B cell (primary cell): ENCODE data around the gene TNFAIP2. TPM values are rescaled to one million over a fixed set of nuclear protein-coding genes. Genes with fewer than 3 reads are reported as not detected.

Experiments used
- ATAC-seq: fragments of 200-7000 bp; cut with Tn5 transposase; one replicate; pipeline ENCODE4 v1.10.0; 2021; ENCODE audit warnings: low read depth, mild to moderate bottlenecking, moderate number of reproducible peaks, moderate library complexity
- CTCF ChIA-PET: fragments of 350-600 bp; sonication (Branson Sonifier 250); formaldehyde crosslinking; loops from one replicate; lab custom pipeline; 2021; ENCODE audit warnings: antibody characterized with exemption, inconsistent platforms; lab: Charles Lee
- POLR2A ChIA-PET: fragments of 350-600 bp; sonication (Branson Sonifier 250); formaldehyde crosslinking; loops from one replicate; lab custom pipeline; 2021; ENCODE audit warnings: antibody characterized with exemption; lab: Charles Lee
- DNase-seq: peaks from one replicate; pipeline ENCODE4 v3.0.0; 2013
- H2AFZ ChIP-seq: 2 replicates; pipeline ENCODE4 v1.6.1; 2012; ENCODE audit warnings: mild to moderate bottlenecking, low read depth, low read length; ENCODE audit not compliant: insufficient read depth, poor library complexity, severe bottlenecking
- H3K27ac ChIP-seq, 2 donors: 1 replicate in 1 of 2; 2 replicates in 1 of 2; pipeline ENCODE4 v1.5.1; 2012 to 2013; ENCODE audit warnings: low read length in 2 of 2, mild to moderate bottlenecking in 2 of 2, moderate library complexity in 1 of 2
- H3K27me3 ChIP-seq, 4 experiments: fragments of 200-600 bp in 1 of 4; sonication (generic) in 1 of 4; replicated peaks in 1 of 4; 1 replicate in 2 of 4; 2 replicates in 2 of 4; pipeline versions ENCODE4 v1.6.1 to v1.7.0; 2013 to 2016; ENCODE audit warnings: low read length in 3 of 4, mild to moderate bottlenecking in 2 of 4, mixed read lengths in 1 of 4, moderate library complexity in 1 of 4; ENCODE audit not compliant: insufficient read depth in 4 of 4, control insufficient read depth in 3 of 4; ENCODE audit errors: control extremely low read depth in 1 of 4
- H3K36me3 ChIP-seq, 2 experiments: replicated peaks in 1 of 2; 1 replicate in 1 of 2; 2 replicates in 1 of 2; pipeline versions ENCODE4 v1.6.1 to v1.7.1; 2013; ENCODE audit warnings: low read length in 1 of 2; ENCODE audit not compliant: insufficient read depth in 2 of 2, control insufficient read depth in 1 of 2; ENCODE audit errors: control extremely low read depth in 1 of 2, extremely low read depth in 1 of 2
- H3K4me1 ChIP-seq, 2 donors: fragments of 200-600 bp in 1 of 2; sonication (generic) in 1 of 2; 1 replicate in 1 of 2; 2 replicates in 1 of 2; pipeline versions ENCODE4 v1.5.1 to v1.6.1; 2013 to 2017; ENCODE audit warnings: low read length in 2 of 2; ENCODE audit not compliant: control insufficient read depth in 2 of 2, insufficient read depth in 2 of 2
- H3K4me2 ChIP-seq: replicated peaks from 2 replicates; pipeline ENCODE3; 2012; ENCODE audit warnings: mild to moderate bottlenecking, low read depth, low read length; ENCODE audit not compliant: poor library complexity, severe bottlenecking
- H3K4me3 ChIP-seq, 5 experiments: fragments of 200-600 bp in 1 of 5; sonication (generic) in 1 of 5; 1 replicate in 3 of 5; 2 replicates in 2 of 5; pipeline versions ENCODE4 v1.5.1 to v1.7.0; 2011 to 2016; ENCODE audit warnings: low read length in 4 of 5, mild to moderate bottlenecking in 4 of 5, low read depth in 2 of 5, control low read depth in 1 of 5, moderate library complexity in 1 of 5; ENCODE audit not compliant: insufficient read depth in 1 of 5; ENCODE audit errors: control extremely low read depth in 1 of 5, extremely low read depth in 1 of 5
- H3K79me2 ChIP-seq: fragments of 200-600 bp; sonication (generic); one replicate; pipeline ENCODE4 v1.6.0; 2016; ENCODE audit warnings: low read length; ENCODE audit not compliant: control insufficient read depth, insufficient read depth
- H3K9ac ChIP-seq: fragments of 200-600 bp; sonication (generic); 2 replicates; pipeline ENCODE4 v1.6.1; 2017; ENCODE audit warnings: mild to moderate bottlenecking, low read length, moderate library complexity
- H3K9me3 ChIP-seq, 3 donors: one replicate each; pipeline versions ENCODE4 v1.6.1 to v1.7.1; 2013; ENCODE audit warnings: low read length in 2 of 3; ENCODE audit not compliant: control insufficient read depth in 2 of 3, insufficient read depth in 1 of 3; ENCODE audit errors: control extremely low read depth in 1 of 3
- H4K20me1 ChIP-seq: 2 replicates; pipeline ENCODE4 v1.6.0; 2012; ENCODE audit warnings: mild to moderate bottlenecking, low read length; ENCODE audit not compliant: insufficient read depth, control insufficient read depth, poor library complexity, severe bottlenecking
- H3K27ac Mint-ChIP-seq: one replicate; pipeline ENCODE4 v1.8.0; 2021; ENCODE audit warnings: mixed read lengths
- H3K27me3 Mint-ChIP-seq: one replicate; pipeline ENCODE4 v1.8.0; 2021; ENCODE audit warnings: mixed read lengths
- H3K4me1 Mint-ChIP-seq: one replicate; pipeline ENCODE4 v1.8.0; 2021; ENCODE audit warnings: mixed read lengths
- H3K4me3 Mint-ChIP-seq: one replicate; pipeline ENCODE4 v1.8.0; 2021; ENCODE audit warnings: mixed read lengths
- H3K9me3 Mint-ChIP-seq: one replicate; pipeline ENCODE4 v1.8.0; 2022; ENCODE audit warnings: mixed read lengths; ENCODE audit not compliant: insufficient read depth
- EZH2 ChIP-seq: IDR thresholded peaks from 2 replicates; pipeline ENCODE4 v1.6.1; 2012; ENCODE audit warnings: borderline replicate concordance, low read depth, mild to moderate bottlenecking, moderate library complexity, low read length; ENCODE audit not compliant: insufficient read depth, poor library complexity, severe bottlenecking
- WGBS: methylation state at CpG from one replicate; pipeline ENCODE4 v1.1.5; 2013; ENCODE audit warnings: missing lambda C conversion rate; ENCODE audit not compliant: insufficient coverage; 5-methylcytosine and 5-hydroxymethylcytosine counted together
- intact Hi-C: fragments of 100-400 bp; cut with micrococcal nuclease; formaldehyde crosslinking; loops from one replicate; pipeline ENCODE4 v1.10.0; 2022
- polyA plus RNA-seq: library from polyadenylated mRNA; depleted of rRNA; stranded (reverse); fragments of >200 nt; gene quantifications from 2 replicates; pipeline ENCODE4 v1.2.3, GENCODE V29; 2012
- total RNA-seq, 2 donors: library from RNA; stranded (reverse); fragments of 120-200 nt in 1 of 2; gene quantifications; 1 replicate in 1 of 2; 2 replicates in 1 of 2; pipeline versions ENCODE4 v1.2.3 to v1.2.4, GENCODE V29; 2013 to 2022
- TF ChIP-seq, protein P1 (sequence below): fragments of 200-600 bp; IDR thresholded peaks from one replicate; pipeline ENCODE4 v1.8.0; 2022; ENCODE audit warnings: antibody characterized with exemption, mild to moderate bottlenecking

TNFAIP2 gene
- total and polyA plus RNA-seq, 2 donors (not counting 1 experiment from before 2014, with no cell fraction given): 1.5 to 9.0 TPM

GRCh38 chr14:103179094-103179493 lies 55.8 kb downstream of the TNFAIP2 start:
- H3K4me1 ChIP-seq: no peaks in the 10 kb centered on the region
- H2AFZ ChIP-seq: no peak overlapping the region
- Mint-ChIP-seq H3K9me3 (peaks cover 3% of the 10 kb centered on the region), H3K27me3 (peaks cover 13% of the 10 kb centered on the region), H3K4me1 (no peaks in the 10 kb centered on the region), H3K27ac (no peak overlapping the region), H3K4me3 (no peak overlapping the region)
- no peaks in the 10 kb centered on the region for H3K27me3 ChIP-seq
- no peak for TF ChIP-seq EZH2
- TF ChIP-seq, protein P1, sequence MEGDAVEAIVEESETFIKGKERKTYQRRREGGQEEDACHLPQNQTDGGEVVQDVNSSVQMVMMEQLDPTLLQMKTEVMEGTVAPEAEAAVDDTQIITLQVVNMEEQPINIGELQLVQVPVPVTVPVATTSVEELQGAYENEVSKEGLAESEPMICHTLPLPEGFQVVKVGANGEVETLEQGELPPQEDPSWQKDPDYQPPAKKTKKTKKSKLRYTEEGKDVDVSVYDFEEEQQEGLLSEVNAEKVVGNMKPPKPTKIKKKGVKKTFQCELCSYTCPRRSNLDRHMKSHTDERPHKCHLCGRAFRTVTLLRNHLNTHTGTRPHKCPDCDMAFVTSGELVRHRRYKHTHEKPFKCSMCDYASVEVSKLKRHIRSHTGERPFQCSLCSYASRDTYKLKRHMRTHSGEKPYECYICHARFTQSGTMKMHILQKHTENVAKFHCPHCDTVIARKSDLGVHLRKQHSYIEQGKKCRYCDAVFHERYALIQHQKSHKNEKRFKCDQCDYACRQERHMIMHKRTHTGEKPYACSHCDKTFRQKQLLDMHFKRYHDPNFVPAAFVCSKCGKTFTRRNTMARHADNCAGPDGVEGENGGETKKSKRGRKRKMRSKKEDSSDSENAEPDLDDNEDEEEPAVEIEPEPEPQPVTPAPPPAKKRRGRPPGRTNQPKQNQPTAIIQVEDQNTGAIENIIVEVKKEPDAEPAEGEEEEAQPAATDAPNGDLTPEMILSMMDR: no peak
- ChIA-PET CTCF (interaction anchor here (0.7 kb wide), 2 partner anchors 9 to 108 kb away, joined by 3 read pairs; no protein-coding TSS in a partner anchor), POLR2A (no interaction called here)
- H3K4me3 ChIP-seq: no peak overlapping the region
- no peak overlapping the region for H3K9ac ChIP-seq
- ATAC-seq (no peak), DNase-seq (no peak)
- intact Hi-C loops: no loop called here
- no peak overlapping the region for H3K4me2 ChIP-seq
- no peaks in the 10 kb centered on the region for H4K20me1 ChIP-seq
- WGBS: 67% methylated on average over 5 of the region's 5 CpGs
- H3K79me2 ChIP-seq: no peaks in the 10 kb centered on the region
- no peaks in the 10 kb centered on the region for H3K36me3 ChIP-seq
- no peak overlapping the region for H3K27ac ChIP-seq
- H3K9me3 ChIP-seq: peaks cover 0 to 13% (median 5%) of the 10 kb centered on the region in 3 donors

- intact Hi-C loops: loop anchor here (10.0 kb wide), 1 partner anchor 486 kb away; no protein-coding TSS in a partner anchor
- ATAC-seq: no peak
- no peaks in the 10 kb centered on the region for H3K36me3 ChIP-seq
- H3K4me3 ChIP-seq: no peak overlapping the region
- H3K27me3 Mint-ChIP-seq: peaks cover 14% of the 10 kb centered on the region
- no peak overlapping the region for H3K4me3 Mint-ChIP-seq
- no peaks in the 10 kb centered on the region for H3K9me3 Mint-ChIP-seq
- H3K4me1 ChIP-seq: no peaks in the 10 kb centered on the region
- TF ChIP-seq EZH2: no peak
- TF ChIP-seq, protein P1: no peak
- H3K9me3 ChIP-seq: peaks cover 0 to 5% (median under 1%) of the 10 kb centered on the region in 3 donors
- H4K20me1 ChIP-seq: no peaks in the 10 kb centered on the region
- H3K9ac ChIP-seq: no peak overlapping the region
- H3K27ac Mint-ChIP-seq: no peak overlapping the region
- DNase-seq: no peak
- no peak overlapping the region for H2AFZ ChIP-seq
- WGBS: no CpG with 5 or more reads among the region's 5 CpGs
- H3K79me2 ChIP-seq: no peaks in the 10 kb centered on the region
- POLR2A ChIA-PET: no interaction called here
- H3K27ac ChIP-seq: no peak overlapping the region
- no peaks in the 10 kb centered on the region for H3K4me1 Mint-ChIP-seq
- no peaks in the 10 kb centered on the region for H3K27me3 ChIP-seq
- H3K4me2 ChIP-seq: no peak overlapping the region
- CTCF ChIA-PET: interaction anchor here (7.9 kb wide), 1 partner anchor 74 kb away, joined by 61 read pairs; no protein-coding TSS in a partner anchor
Measured at GRCh38 chr14:103180331-103180730, 57.1 kb downstream of the TNFAIP2 start.
